H1 (cell line): ENCODE data around the gene TMEM106A. TPM values are rescaled to one million over a fixed set of nuclear protein-coding genes. Genes with fewer than 3 reads are reported as not detected.
"Not testable (repeated sequence)": the region's sequence is repeated elsewhere in the genome, so short reads cannot be mapped to it uniquely, and the experiment has no call there.

Experiments used
- CTCF ChIA-PET: fragments of 300-600 bp; sonication (Branson Sonifier 250); formaldehyde crosslinking; loops from one replicate; lab custom pipeline; 2021; ENCODE audit not compliant: partially characterized antibody; lab: Charles Lee
- POLR2A ChIA-PET: fragments of 300-600 bp; sonication (Branson Sonifier 250); formaldehyde crosslinking; loops from one replicate; lab custom pipeline; 2021; ENCODE audit warnings: inconsistent platforms; ENCODE audit not compliant: partially characterized antibody; lab: Charles Lee
- DNase-seq, 2 experiments: peaks; one replicate each; pipeline versions ENCODE4 v3.0.0 to v3.0.0-alpha.2; 2010 to 2022; ENCODE audit warnings: low spot score in 2 of 2, low read depth in 1 of 2, mixed read lengths in 1 of 2
- FAIRE-seq: peaks from 2 replicates; lab custom pipeline; 2011; peaks lifted over from hg19 to GRCh38; lab: Jason Lieb, UNC
- H2AFZ ChIP-seq: 2 replicates; pipeline ENCODE4 v1.8.1; 2012; ENCODE audit warnings: low read length, inconsistent platforms
- H2AK5ac ChIP-seq: 2 replicates; pipeline ENCODE4 v1.6.1; 2013; ENCODE audit warnings: low read depth, low read length
- H2BK120ac ChIP-seq: replicated peaks from 2 replicates; pipeline ENCODE3; 2013; ENCODE audit warnings: low read depth, low read length, inconsistent platforms
- H2BK12ac ChIP-seq: 2 replicates; pipeline ENCODE4 v1.6.1; 2013; ENCODE audit warnings: low read depth, low read length
- H2BK15ac ChIP-seq: 2 replicates; pipeline ENCODE4 v1.6.1; 2013; ENCODE audit warnings: low read length
- H2BK20ac ChIP-seq: 2 replicates; pipeline ENCODE4 v1.6.1; 2013; ENCODE audit warnings: low read length
- H2BK5ac ChIP-seq: 2 replicates; pipeline ENCODE4 v1.6.1; 2013; ENCODE audit warnings: low read depth, low read length
- H3K14ac ChIP-seq: 2 replicates; pipeline ENCODE4 v1.6.1; 2013; ENCODE audit warnings: inconsistent platforms; ENCODE audit not compliant: insufficient read length
- H3K18ac ChIP-seq: 2 replicates; pipeline ENCODE4 v1.6.1; 2013; ENCODE audit warnings: low read length; ENCODE audit errors: extremely low read depth
- H3K23ac ChIP-seq: 2 replicates; pipeline ENCODE4 v1.6.1; 2013; ENCODE audit warnings: inconsistent platforms; ENCODE audit not compliant: insufficient read length
- H3K23me2 ChIP-seq: 2 replicates; pipeline ENCODE4 v1.6.1; 2013; ENCODE audit warnings: low read depth, low read length
- H3K27ac ChIP-seq: 2 replicates; pipeline ENCODE4 v1.6.1; 2011; ENCODE audit warnings: low read depth, low read length, inconsistent platforms
- H3K27me3 ChIP-seq, 4 experiments: replicated peaks in 1 of 4; 1 replicate in 1 of 4; 2 replicates in 3 of 4; pipeline versions ENCODE4 v1.6.1 to v1.8.1; 2011 to 2013; ENCODE audit warnings: low read length in 3 of 4, mild to moderate bottlenecking in 3 of 4, inconsistent platforms in 2 of 4, mixed read lengths in 2 of 4, moderate library complexity in 1 of 4; ENCODE audit not compliant: control insufficient read depth in 3 of 4, insufficient read depth in 3 of 4; ENCODE audit errors: extremely low read depth in 1 of 4
- H3K36me3 ChIP-seq, 4 experiments: 2 replicates each; pipeline versions ENCODE4 v1.6.1 to v1.8.1; 2011 to 2013; ENCODE audit warnings: mild to moderate bottlenecking in 4 of 4, low read length in 3 of 4, moderate library complexity in 2 of 4, control low read depth in 1 of 4, inconsistent platforms in 1 of 4; ENCODE audit not compliant: insufficient read depth in 4 of 4, control insufficient read depth in 2 of 4
- H3K4ac ChIP-seq: replicated peaks from 2 replicates; pipeline ENCODE3; 2013; ENCODE audit warnings: low read length, low read depth, mixed read lengths, inconsistent platforms; ENCODE audit not compliant: insufficient read length
- H3K4me1 ChIP-seq, 4 experiments: replicated peaks in 1 of 4; 1 replicate in 1 of 4; 2 replicates in 3 of 4; pipeline versions ENCODE4 v1.6.1 to v1.8.1; 2011 to 2013; ENCODE audit warnings: low read length in 3 of 4, inconsistent platforms in 2 of 4, mixed read lengths in 1 of 4; ENCODE audit not compliant: insufficient read depth in 4 of 4, control insufficient read depth in 3 of 4
- H3K4me2 ChIP-seq, 2 experiments: 2 replicates each; pipeline versions ENCODE4 v1.6.1 to v1.8.1; 2011 to 2013; ENCODE audit warnings: low read depth in 2 of 2, low read length in 2 of 2, control low read depth in 1 of 2, inconsistent platforms in 1 of 2, mild to moderate bottlenecking in 1 of 2; ENCODE audit not compliant: insufficient read depth in 1 of 2
- H3K4me3 ChIP-seq, 4 experiments: fragments of 200-600, 300-600 bp in 1 of 4; sonication (generic), shearing (Covaris generic), sonication (Bioruptor Twin) in 1 of 4; 2 replicates each; pipeline versions ENCODE4 v1.5.1 to v1.8.1; 2011 to 2016; ENCODE audit warnings: low read length in 4 of 4, low read depth in 3 of 4, control low read depth in 2 of 4, inconsistent platforms in 2 of 4, mild to moderate bottlenecking in 2 of 4, mixed read lengths in 1 of 4, moderate library complexity in 1 of 4; ENCODE audit not compliant: insufficient read depth in 2 of 4; ENCODE audit errors: extremely low read depth in 1 of 4
- H3K56ac ChIP-seq: replicated peaks from 2 replicates; pipeline ENCODE3; 2013; ENCODE audit warnings: low read depth, mild to moderate bottlenecking, mixed read lengths, low read length, inconsistent platforms; ENCODE audit not compliant: insufficient read length
- H3K79me1 ChIP-seq: 2 replicates; pipeline ENCODE4 v1.6.1; 2013; ENCODE audit warnings: low read depth, low read length, control low read depth
- H3K79me2 ChIP-seq, 2 experiments: 2 replicates each; pipeline versions ENCODE4 v1.6.1 to v1.8.1; 2012 to 2013; ENCODE audit warnings: low read length in 2 of 2, mild to moderate bottlenecking in 2 of 2, inconsistent platforms in 1 of 2; ENCODE audit not compliant: insufficient read depth in 2 of 2, control insufficient read depth in 1 of 2
- H3K9ac ChIP-seq, 4 experiments: replicated peaks in 1 of 4; 1 replicate in 1 of 4; 2 replicates in 3 of 4; pipeline versions ENCODE4 v1.6.1 to v1.8.1; 2011 to 2013; ENCODE audit warnings: low read depth in 3 of 4, low read length in 3 of 4, control low read depth in 2 of 4, mild to moderate bottlenecking in 2 of 4, moderate library complexity in 2 of 4, inconsistent platforms in 1 of 4; ENCODE audit errors: extremely low read depth in 1 of 4
- H3K9me3 ChIP-seq, 2 experiments: 2 replicates each; pipeline versions ENCODE4 v1.6.1 to v1.8.1; 2012 to 2013; ENCODE audit warnings: mild to moderate bottlenecking in 2 of 2, moderate library complexity in 2 of 2, control low read depth in 1 of 2, inconsistent platforms in 1 of 2, low read depth in 1 of 2, low read length in 1 of 2, mixed read lengths in 1 of 2; ENCODE audit not compliant: insufficient read depth in 2 of 2
- H4K20me1 ChIP-seq, 2 experiments: replicated peaks in 1 of 2; 2 replicates each; pipeline versions ENCODE3 to v1.8.1; 2011 to 2013; ENCODE audit warnings: inconsistent platforms in 2 of 2, low read length in 2 of 2, mild to moderate bottlenecking in 1 of 2; ENCODE audit not compliant: insufficient read depth in 2 of 2, control insufficient read depth in 1 of 2
- H4K5ac ChIP-seq: 2 replicates; pipeline ENCODE4 v1.6.1; 2013; ENCODE audit warnings: low read length, low read depth, mixed read lengths, inconsistent platforms; ENCODE audit not compliant: insufficient read length
- H4K8ac ChIP-seq: 2 replicates; pipeline ENCODE4 v1.8.0; 2013; ENCODE audit warnings: mild to moderate bottlenecking, moderate library complexity, low read length, inconsistent platforms; ENCODE audit not compliant: insufficient read depth; ENCODE audit errors: extremely low read depth
- H4K91ac ChIP-seq: replicated peaks from 2 replicates; pipeline ENCODE3; 2013; ENCODE audit warnings: low read length, mixed read lengths, inconsistent platforms; ENCODE audit not compliant: insufficient read length
- WGBS, 2 experiments: shearing (Covaris generic) in 1 of 2; methylation state at CpG; one replicate each; pipeline versions ENCODE4 v1.1.6 to v1.1.7; 2013 to 2015; ENCODE audit warnings: low lambda C conversion rate in 2 of 2, mixed read lengths in 2 of 2, inconsistent platforms in 1 of 2, low coverage in 1 of 2, missing lambda C conversion rate in 1 of 2; ENCODE audit not compliant: insufficient replicate concordance in 2 of 2, insufficient coverage in 1 of 2, insufficient read length in 1 of 2; ENCODE audit errors: extremely low coverage in 1 of 2, missing lambda C conversion rate in 1 of 2; 5-methylcytosine and 5-hydroxymethylcytosine counted together
- polyA plus RNA-seq, 7 experiments: library from polyadenylated mRNA; depleted of rRNA in 3 of 7; stranded (reverse) in 5 of 7; unstranded in 2 of 7; fragments of >200 nt in 5 of 7; fragments of 200-250 nt in 2 of 7; gene quantifications; 1 replicate in 5 of 7; 2 replicates in 1 of 7; 4 replicates in 1 of 7; pipeline versions ENCODE4 v1.2.1 to v1.2.3, GENCODE V29; 2011 to 2013; ENCODE audit warnings: missing spikeins in 2 of 7, mixed read lengths in 2 of 7
- total RNA-seq: library from RNA; stranded (reverse); fragmentation: NEBNext Ultra II Directional; extraction: Animal tissue kit (Norgen Biotek cat#: 25700); gene quantifications from 2 replicates; pipeline ENCODE4 v1.2.1, GENCODE V29; 2021

TMEM106A gene
- total and polyA plus RNA-seq, 2 of the 8 experiments (the other 6 are each of a cell fraction or from before 2014, with no cell fraction given), result 3.2 to 5.4 TPM

DNA sequence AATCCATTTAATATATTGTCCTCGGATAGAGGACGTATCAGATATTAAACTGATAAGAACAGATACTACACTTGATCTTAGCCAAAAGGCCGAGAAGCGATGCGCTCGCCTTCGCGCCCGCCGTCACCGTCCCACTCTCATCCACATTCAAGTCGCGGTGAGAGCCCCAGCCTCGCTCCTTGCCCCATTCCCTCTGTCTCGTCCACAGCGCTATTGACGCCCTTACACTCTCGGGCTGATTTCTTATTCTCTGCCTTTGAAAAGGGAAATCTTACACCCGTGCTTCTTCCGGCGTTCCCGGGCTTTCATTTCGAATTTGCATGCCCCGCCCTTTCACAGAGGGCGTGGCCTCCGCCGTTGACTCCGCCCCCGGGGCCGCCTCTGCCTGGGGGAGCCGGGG is 22.2 kb downstream of the TMEM106A start, which contains the start of gene RNU2-1:
Gene RNU2-1 (minus strand): TSS at position 101 of the 400 bp plus-strand sequence.
- H2BK20ac ChIP-seq, CTCF ChIA-PET, H3K14ac ChIP-seq, H3K4me2 ChIP-seq, H2BK5ac ChIP-seq, H2AFZ ChIP-seq, H3K36me3 ChIP-seq, H3K23me2 ChIP-seq, H3K79me2 ChIP-seq, H3K9me3 ChIP-seq, H2BK12ac ChIP-seq, H2BK15ac ChIP-seq, H3K27ac ChIP-seq, H3K23ac ChIP-seq, H3K56ac ChIP-seq, H2AK5ac ChIP-seq, H4K5ac ChIP-seq, H3K4ac ChIP-seq, H3K9ac ChIP-seq, DNase-seq, POLR2A ChIA-PET, H4K20me1 ChIP-seq, H3K4me3 ChIP-seq, H3K4me1 ChIP-seq, H2BK120ac ChIP-seq, H3K18ac ChIP-seq, FAIRE-seq, H3K27me3 ChIP-seq, H4K91ac ChIP-seq, H3K79me1 ChIP-seq, H4K8ac ChIP-seq: not testable (repeated sequence)
- no CpG with 5 or more reads among the region's 31 CpGs for WGBS, 2 experiments

DNA sequence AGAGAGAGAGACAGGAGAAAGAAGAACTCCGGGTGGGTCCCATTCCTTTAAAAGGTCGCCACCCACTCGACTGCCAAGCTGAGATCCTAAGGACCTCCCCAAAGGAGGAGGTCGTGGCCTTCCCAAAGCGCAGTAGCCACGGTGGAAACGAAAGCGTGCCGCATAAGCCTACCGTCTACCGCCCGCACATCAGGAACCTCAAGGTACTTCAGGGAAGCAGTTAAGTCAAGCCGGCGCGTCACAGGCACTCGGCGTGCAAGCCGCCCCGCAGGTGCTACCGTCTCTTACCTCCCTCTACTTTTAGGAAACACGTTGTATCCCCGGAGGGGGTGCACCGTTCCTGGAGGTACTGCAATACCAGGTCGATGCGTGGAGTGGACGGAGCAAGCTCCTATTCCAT is 27.9 kb downstream of the TMEM106A start:
- H3K4me1 ChIP-seq, DNase-seq, H2BK5ac ChIP-seq, H3K18ac ChIP-seq, H4K20me1 ChIP-seq, H3K79me1 ChIP-seq, CTCF ChIA-PET, H3K4ac ChIP-seq, H2BK12ac ChIP-seq, H2AK5ac ChIP-seq, H3K14ac ChIP-seq, H3K23me2 ChIP-seq, POLR2A ChIA-PET, H3K4me2 ChIP-seq, H4K5ac ChIP-seq, FAIRE-seq, H3K36me3 ChIP-seq, H4K8ac ChIP-seq, H3K9me3 ChIP-seq, H3K9ac ChIP-seq, H3K79me2 ChIP-seq, H3K27me3 ChIP-seq, H2BK120ac ChIP-seq, H3K27ac ChIP-seq, H2AFZ ChIP-seq, H3K23ac ChIP-seq, H4K91ac ChIP-seq, H2BK15ac ChIP-seq, H2BK20ac ChIP-seq, H3K56ac ChIP-seq, H3K4me3 ChIP-seq: not testable (repeated sequence)
- no CpG with 5 or more reads among the region's 26 CpGs for WGBS, 2 experiments
